CD4-positive, alpha-beta memory T cell (primary cell): Measurements from ENCODE around the gene ANKRD11. TPM values are rescaled to one million over a fixed set of nuclear protein-coding genes. Genes with fewer than 3 reads are reported as not detected.

Experiments used
- polyA plus RNA-seq, 2 donors: library from polyadenylated mRNA; unstranded; fragments of 300-500 nt; fragmentation: Illumina TruSeq; gene quantifications; one replicate each; pipeline ENCODE4 v1.2.3, GENCODE V29; 2021
- total RNA-seq, 2 experiments: library from RNA; stranded (reverse); gene quantifications; one replicate each; pipeline ENCODE4 v1.2.3, GENCODE V29; 2021

Gene ANKRD11
- total and polyA plus RNA-seq, 4 experiments from 2014 or later = 3.9 to 246 (median 140) TPM

Other genes with a start within 250 kb of the ANKRD11 start
- 100 to 1,000 TPM; 157 to 160 TPM for gene SPG7, start 17.8 kb upstream of the ANKRD11 start, total RNA-seq
- 10 to 100 TPM; 46.4 to 48.5 TPM for gene SPG7, start 17.8 kb upstream of the ANKRD11 start, polyA plus RNA-seq
- gene RPL13, start 70.1 kb upstream of the ANKRD11 start, total RNA-seq = 1,000 to 10,000 TPM; 4,825 to 5,043 TPM
- 1,000 to 10,000 TPM; 4,119 to 5,642 TPM for gene RPL13, start 70.1 kb upstream of the ANKRD11 start, polyA plus RNA-seq
- 1 to 10 TPM; 4.0 to 7.3 TPM for gene CPNE7, start 85.2 kb upstream of the ANKRD11 start, total RNA-seq
- 1 to 10 TPM; 2.3 to 5.7 TPM for gene CPNE7, start 85.2 kb upstream of the ANKRD11 start, polyA plus RNA-seq
- not detected for gene DPEP1, start 123.1 kb upstream of the ANKRD11 start, total RNA-seq
- not detected for gene DPEP1, start 123.1 kb upstream of the ANKRD11 start, polyA plus RNA-seq
- 10 to 100 TPM; 77.3 to 88.9 TPM for gene CHMP1A, start 167.1 kb upstream of the ANKRD11 start, total RNA-seq
- gene CHMP1A, start 167.1 kb upstream of the ANKRD11 start, polyA plus RNA-seq = 10 to 100 TPM; 66.5 to 83.9 TPM
- gene SPATA33, start 167.3 kb upstream of the ANKRD11 start, total RNA-seq = 10 to 100 TPM in 1 of 2 experiments, 1 to 10 TPM in 1; 8.6 to 10.5 TPM
- 1 to 10 TPM; 2.5 to 5.7 TPM for gene SPATA33, start 167.3 kb upstream of the ANKRD11 start, polyA plus RNA-seq
- gene CDK10, start 196.1 kb upstream of the ANKRD11 start, total RNA-seq = 100 to 1,000 TPM; 134 to 140 TPM
- gene CDK10, start 196.1 kb upstream of the ANKRD11 start, polyA plus RNA-seq = 10 to 100 TPM; 24.8 to 33.5 TPM
- gene SPATA2L, start 211.1 kb upstream of the ANKRD11 start, total RNA-seq = 10 to 100 TPM; 12.7 to 13.1 TPM
- 10 to 100 TPM in 1 of 2 donors, 1 to 10 TPM in 1; 5.4 to 13.0 TPM for gene SPATA2L, start 211.1 kb upstream of the ANKRD11 start, polyA plus RNA-seq
- 10 to 100 TPM; 13.0 to 13.6 TPM for gene VPS9D1, start 230.3 kb upstream of the ANKRD11 start, total RNA-seq
- gene VPS9D1, start 230.3 kb upstream of the ANKRD11 start, polyA plus RNA-seq = 1 to 10 TPM in 1 of 2 donors, under 1 TPM in 1; 0.48 to 1.0 TPM
- 100 to 1,000 TPM; 141 to 143 TPM for gene ZNF276, start 231.0 kb upstream of the ANKRD11 start, total RNA-seq
- gene ZNF276, start 231.0 kb upstream of the ANKRD11 start, polyA plus RNA-seq = 10 to 100 TPM in 1 of 2 donors, 1 to 10 TPM in 1; 9.5 to 53.7 TPM